GM23248 (cell line): Measurements from ENCODE around the gene LAMB1.

Experiments used
- EZH2 ChIP-seq: fragments of 200-600 bp; sonication (generic); IDR thresholded peaks from 2 replicates; pipeline ENCODE4 v1.6.1; 2018; ENCODE audit warnings: antibody characterized with exemption, mild to moderate bottlenecking; ENCODE audit not compliant: insufficient read depth, poor library complexity, severe bottlenecking
- EZH2phosphoT487 ChIP-seq: fragments of 200-600 bp; sonication (generic); IDR thresholded peaks from 2 replicates; pipeline ENCODE4 v1.6.1; 2018; ENCODE audit warnings: antibody characterized with exemption, moderate library complexity, mild to moderate bottlenecking, low read depth; ENCODE audit not compliant: insufficient read depth

DNA sequence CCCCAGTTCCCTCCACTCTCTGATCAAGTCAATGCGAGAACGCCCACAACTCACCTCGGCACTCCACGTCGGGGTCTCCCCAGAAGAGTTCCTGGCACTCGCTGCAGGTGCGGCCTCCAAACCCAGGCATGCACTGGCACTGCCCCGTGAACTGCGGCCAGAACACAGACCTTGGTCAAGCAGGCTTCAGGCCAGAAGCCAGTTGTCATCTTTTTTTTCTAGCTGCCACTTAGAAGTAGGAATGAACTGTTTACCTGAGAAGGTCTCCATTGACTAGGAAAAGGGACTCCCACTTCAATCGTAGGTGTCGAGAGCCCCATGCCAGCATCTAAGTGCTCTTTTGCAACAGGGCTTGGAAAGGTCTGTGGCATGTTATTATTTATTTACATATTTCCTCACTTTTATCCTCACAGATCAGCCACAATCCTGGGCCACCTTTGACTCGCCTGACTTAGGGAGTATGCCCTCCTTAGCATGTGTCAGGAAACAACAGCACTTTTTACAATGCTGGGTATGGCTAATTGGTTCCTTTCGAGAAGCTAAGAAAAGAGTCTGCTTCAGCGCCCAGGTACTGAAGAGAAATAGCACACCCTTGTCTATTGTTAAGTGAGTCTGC is 51.7 kb downstream of the LAMB1 start:
- TF ChIP-seq EZH2 (no peak), EZH2phosphoT487 (no peak)
